ENCODE measurements around the gene CHP2. TPM values are rescaled to one million over a fixed set of nuclear protein-coding genes. Genes with fewer than 3 reads are reported as not detected.
A peak's percentile ranks its signal among the peaks of the same experiment; 100 is the strongest.

Gene CHP2
- total and polyA plus RNA-seq, 2 donors (not counting 3 experiments of a cell fraction or from before 2014, with no cell fraction given) = not detected

DNA sequence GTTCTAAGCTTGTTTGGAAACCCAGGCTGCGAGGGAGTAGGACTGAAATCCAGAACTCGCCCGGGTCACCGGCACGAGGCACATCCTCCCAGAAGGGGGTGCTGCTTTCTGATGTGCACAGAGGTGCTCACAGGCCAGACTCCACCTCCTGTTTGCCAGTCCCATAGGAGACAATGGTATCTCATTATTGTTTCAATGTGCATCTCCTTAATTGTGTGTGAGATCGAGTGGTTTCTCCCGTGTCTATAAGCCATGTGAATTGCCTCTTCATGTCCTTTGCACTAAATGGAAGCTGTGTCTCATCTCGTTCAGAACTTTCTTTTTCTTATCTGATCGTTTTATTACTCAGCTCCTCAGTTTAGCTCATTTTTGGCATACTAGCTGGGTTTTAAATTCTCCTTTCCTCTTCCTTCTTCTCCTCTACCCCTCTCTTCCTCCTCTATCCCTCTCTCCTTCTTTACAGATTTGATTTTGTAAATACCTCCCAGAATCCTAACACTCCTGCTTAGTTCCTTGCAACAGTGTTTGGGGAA, 48.8 kb downstream of the CHP2 start:
- intact Hi-C loops (cut with micrococcal nuclease) = no loop called here
- Histone ChIP-seq H3K36me3 (ENCODE audit: control insufficient read depth in 2 of 2, extremely low read depth in 1 of 2, insufficient read depth in 2 of 2, low read length in 2 of 2) (no peaks in the 10 kb centered on the region), H4K20me1 (replicated peaks; ENCODE audit: control insufficient read depth, extremely low read depth, insufficient read depth, low read length) (no peaks in the 10 kb centered on the region), H2AFZ (ENCODE audit: low read depth, low read length) (no peak overlapping the region), H3K9me1 (replicated peaks; ENCODE audit: control insufficient read depth, extremely low read depth, insufficient read depth, low read length) (no peaks in the 10 kb centered on the region), H3K4me2 (ENCODE audit: insufficient read depth, low read length) (no peak overlapping the region), H3K9ac (replicated peaks; ENCODE audit: extremely low read depth, insufficient read depth, low read length) (no peak overlapping the region), H3K27ac (ENCODE audit: insufficient read depth, low read depth, low read length) (no peak overlapping the region), H3K9me3 (replicated peaks; ENCODE audit: control insufficient read depth, insufficient read depth, low read length) (no peaks in the 10 kb centered on the region), H3K4me1 (ENCODE audit: control insufficient read depth, extremely low read depth, insufficient read depth, low read length) (no peaks in the 10 kb centered on the region), H3K79me2 (ENCODE audit: control insufficient read depth, insufficient read depth, low read length) (no peaks in the 10 kb centered on the region), H3K27me3 (ENCODE audit: control insufficient read depth in 2 of 2, insufficient read depth in 2 of 2, low read length in 2 of 2) (no peaks in the 10 kb centered on the region), H3K4me3 (replicated peaks in 1 of 3; ENCODE audit: insufficient read depth in 1 of 3, low read depth in 1 of 3, low read length in 3 of 3) (no peak overlapping the region)
- TF ChIP-seq EZH2 (IDR thresholded peaks at IDR 0.05; ENCODE audit: borderline replicate concordance, low read depth, low read length, severe bottlenecking) = no peak
- TF ChIP-seq, protein P1, sequence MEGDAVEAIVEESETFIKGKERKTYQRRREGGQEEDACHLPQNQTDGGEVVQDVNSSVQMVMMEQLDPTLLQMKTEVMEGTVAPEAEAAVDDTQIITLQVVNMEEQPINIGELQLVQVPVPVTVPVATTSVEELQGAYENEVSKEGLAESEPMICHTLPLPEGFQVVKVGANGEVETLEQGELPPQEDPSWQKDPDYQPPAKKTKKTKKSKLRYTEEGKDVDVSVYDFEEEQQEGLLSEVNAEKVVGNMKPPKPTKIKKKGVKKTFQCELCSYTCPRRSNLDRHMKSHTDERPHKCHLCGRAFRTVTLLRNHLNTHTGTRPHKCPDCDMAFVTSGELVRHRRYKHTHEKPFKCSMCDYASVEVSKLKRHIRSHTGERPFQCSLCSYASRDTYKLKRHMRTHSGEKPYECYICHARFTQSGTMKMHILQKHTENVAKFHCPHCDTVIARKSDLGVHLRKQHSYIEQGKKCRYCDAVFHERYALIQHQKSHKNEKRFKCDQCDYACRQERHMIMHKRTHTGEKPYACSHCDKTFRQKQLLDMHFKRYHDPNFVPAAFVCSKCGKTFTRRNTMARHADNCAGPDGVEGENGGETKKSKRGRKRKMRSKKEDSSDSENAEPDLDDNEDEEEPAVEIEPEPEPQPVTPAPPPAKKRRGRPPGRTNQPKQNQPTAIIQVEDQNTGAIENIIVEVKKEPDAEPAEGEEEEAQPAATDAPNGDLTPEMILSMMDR (IDR thresholded peaks at IDR 0.05; ENCODE audit: extremely low read depth in 1 of 2, insufficient read depth in 1 of 2, low read depth in 1 of 2, low read length in 2 of 2) = peak; percentile 16 to 37
- no peak for TF ChIP-seq JUN (IDR thresholded peaks at IDR 0.05; ENCODE audit: borderline replicate concordance, insufficient read depth, insufficient read length, low read depth)
- TF ChIP-seq MYC (IDR thresholded peaks at IDR 0.05; ENCODE audit: low read depth, low read length) = no peak
- no peak for TF ChIP-seq GATA2 (IDR thresholded peaks at IDR 0.05; ENCODE audit: insufficient read depth, insufficient read length, low read depth, low read length)
- BruUV-seq (replicated peaks) = no TSS peak
- peak; percentile 15 for DNase-seq (ENCODE audit: low read depth, low spot score)
- ChIA-PET CTCF (interaction anchor here (1.1 to 13.3 kb wide), 5 partner anchors 10 to 701 kb away, joined by 4 to 133 read pairs (median 13); no protein-coding TSS in a partner anchor), POLR2A (no interaction called here)
- FAIRE-seq = peak; percentile 24
- dilution Hi-C loops (cut with MboI; ENCODE audit: extremely low pct_ligation_motif_present, low sequenced_read_pairs) = no loop called here

DNA sequence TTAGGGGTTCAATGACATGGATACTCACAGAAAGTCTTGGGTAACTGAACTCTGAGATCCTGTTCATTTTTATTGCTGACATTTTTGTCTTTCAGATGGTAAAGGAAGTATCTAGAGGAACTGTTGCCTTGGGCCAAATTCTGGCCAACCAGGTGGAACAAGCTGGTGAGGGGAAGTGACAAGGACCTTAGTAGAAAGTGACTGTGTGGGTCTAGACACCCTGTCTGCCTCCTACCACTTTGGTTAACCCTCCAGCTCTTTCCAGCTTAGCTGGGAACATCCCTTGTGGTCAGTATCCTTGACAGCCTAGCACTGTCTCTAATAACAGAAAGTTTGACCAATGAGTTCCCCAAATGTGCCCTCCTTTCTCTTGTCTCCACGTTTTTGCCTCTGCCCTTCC, 52.2 kb downstream of the CHP2 start:
- H3K27me3 ChIP-seq (ENCODE audit: control insufficient read depth in 2 of 2, insufficient read depth in 2 of 2, low read length in 2 of 2) = no peaks in the 10 kb centered on the region
- no TSS peak for BruUV-seq (replicated peaks)
- H3K4me2 ChIP-seq (ENCODE audit: insufficient read depth, low read length) = no peak overlapping the region
- no peaks in the 10 kb centered on the region for H3K4me1 ChIP-seq (ENCODE audit: control insufficient read depth, extremely low read depth, insufficient read depth, low read length)
- H3K79me2 ChIP-seq (ENCODE audit: control insufficient read depth, insufficient read depth, low read length) = no peaks in the 10 kb centered on the region
- POLR2A ChIA-PET = no interaction called here
- no peak overlapping the region for H3K4me3 ChIP-seq (replicated peaks in 1 of 3; ENCODE audit: insufficient read depth in 1 of 3, low read depth in 1 of 3, low read length in 3 of 3)
- DNase-seq (ENCODE audit: low read depth, low spot score) (no peak), FAIRE-seq (no peak)
- no peak overlapping the region for H3K27ac ChIP-seq (ENCODE audit: insufficient read depth, low read depth, low read length)
- CTCF ChIA-PET = interaction anchor here (13.3 kb wide), 1 partner anchor 204 kb away, joined by 133 read pairs; no protein-coding TSS in a partner anchor
- H3K9me3 ChIP-seq (replicated peaks; ENCODE audit: control insufficient read depth, insufficient read depth, low read length) = no peaks in the 10 kb centered on the region
- intact Hi-C loops (cut with micrococcal nuclease) (no loop called here), dilution Hi-C loops (cut with MboI; ENCODE audit: extremely low pct_ligation_motif_present, low sequenced_read_pairs) (no loop called here)
- no peaks in the 10 kb centered on the region for H4K20me1 ChIP-seq (replicated peaks; ENCODE audit: control insufficient read depth, extremely low read depth, insufficient read depth, low read length)
- H3K36me3 ChIP-seq (ENCODE audit: control insufficient read depth in 2 of 2, extremely low read depth in 1 of 2, insufficient read depth in 2 of 2, low read length in 2 of 2) = no peaks in the 10 kb centered on the region
- no peak overlapping the region for H3K9ac ChIP-seq (replicated peaks; ENCODE audit: extremely low read depth, insufficient read depth, low read length)
- TF ChIP-seq GATA2 (IDR thresholded peaks at IDR 0.05; ENCODE audit: insufficient read depth, insufficient read length, low read depth, low read length) (no peak), JUN (IDR thresholded peaks at IDR 0.05; ENCODE audit: borderline replicate concordance, insufficient read depth, insufficient read length, low read depth) (no peak), POLR2A (IDR thresholded peaks at IDR 0.05; ENCODE audit: low read depth, low read length) (no peak), FOS (IDR thresholded peaks at IDR 0.05; ENCODE audit: borderline replicate concordance, insufficient read depth, low read length) (no peak), POLR2AphosphoS5 (IDR thresholded peaks at IDR 0.05; ENCODE audit: insufficient read depth, low read depth, low read length) (no peak), EZH2 (IDR thresholded peaks at IDR 0.05; ENCODE audit: borderline replicate concordance, low read depth, low read length, severe bottlenecking) (no peak), MYC (IDR thresholded peaks at IDR 0.05; ENCODE audit: low read depth, low read length) (no peak)
- TF ChIP-seq, protein P1 (IDR thresholded peaks at IDR 0.05; ENCODE audit: extremely low read depth in 1 of 2, insufficient read depth in 1 of 2, low read depth in 1 of 2, low read length in 2 of 2) = no peak
- TF ChIP-seq, protein P2, sequence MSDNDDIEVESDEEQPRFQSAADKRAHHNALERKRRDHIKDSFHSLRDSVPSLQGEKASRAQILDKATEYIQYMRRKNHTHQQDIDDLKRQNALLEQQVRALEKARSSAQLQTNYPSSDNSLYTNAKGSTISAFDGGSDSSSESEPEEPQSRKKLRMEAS (IDR thresholded peaks at IDR 0.05; ENCODE audit: insufficient read depth, insufficient read length) = no peak
- H3K9me1 ChIP-seq (replicated peaks; ENCODE audit: control insufficient read depth, extremely low read depth, insufficient read depth, low read length) = no peaks in the 10 kb centered on the region
- no peak overlapping the region for H2AFZ ChIP-seq (ENCODE audit: low read depth, low read length)

Data from endothelial cell of umbilical vein (primary cell).